HG03354 (cell line): Measurements from ENCODE around the gene STEAP1.
"Not testable (repeated sequence)": the region's sequence is repeated elsewhere in the genome, so short reads cannot be mapped to it uniquely, and the experiment has no call there.

Experiments
- ATAC-seq: cut with Tn5 transposase; IDR thresholded peaks from one replicate; pipeline ENCODE4 v1.9.1; 2021; ENCODE audit warnings: mild to moderate bottlenecking; ENCODE audit not compliant: unreplicated experiment, poor library complexity, severe bottlenecking

STEAP1 gene

DNA sequence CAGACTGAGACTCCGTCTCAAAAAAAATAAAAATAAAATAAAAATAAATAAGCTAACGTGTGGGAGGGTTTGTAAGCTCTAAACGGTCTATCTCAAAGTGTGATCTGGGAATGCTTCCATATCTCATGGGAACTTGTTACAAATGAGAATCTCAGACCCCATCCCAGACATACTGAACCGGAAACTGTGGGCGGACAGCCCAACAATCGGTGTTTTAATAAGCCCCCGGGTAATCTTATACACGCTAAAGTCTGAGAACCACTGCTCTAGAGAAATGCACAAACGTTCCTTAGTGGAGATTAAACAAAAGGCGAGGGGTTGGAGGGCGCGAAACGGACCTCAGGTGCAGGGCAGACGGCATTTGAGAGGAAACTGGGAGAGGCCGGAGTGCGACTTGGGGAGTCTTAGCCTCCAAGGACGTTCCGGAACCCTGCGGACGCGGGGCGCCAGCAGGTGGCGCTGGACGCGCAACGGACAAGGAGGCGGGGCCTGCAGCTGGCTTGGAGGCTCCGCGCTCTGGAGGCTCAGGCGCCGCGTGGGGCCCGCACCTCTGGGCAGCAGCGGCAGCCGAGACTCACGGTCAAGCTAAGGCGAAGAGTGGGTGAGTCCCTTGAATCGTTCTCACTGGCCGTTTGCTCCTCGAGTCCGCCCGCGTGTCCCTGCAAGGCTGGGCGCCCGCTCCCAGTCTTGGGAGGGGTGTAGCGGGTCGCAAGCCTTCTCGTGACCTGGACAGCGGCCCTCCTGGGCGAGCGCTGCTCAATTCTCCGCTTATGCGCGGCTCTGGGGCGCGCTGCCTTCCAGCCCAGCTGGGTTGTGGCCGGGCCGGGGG is at the start of gene STEAP1:
STEAP1 (plus strand) TSS at position 527 of the 829 bp plus-strand sequence. CDS start 5,320 bp downstream, outside the sequence.
- peak; percentile 97 for ATAC-seq

DNA sequence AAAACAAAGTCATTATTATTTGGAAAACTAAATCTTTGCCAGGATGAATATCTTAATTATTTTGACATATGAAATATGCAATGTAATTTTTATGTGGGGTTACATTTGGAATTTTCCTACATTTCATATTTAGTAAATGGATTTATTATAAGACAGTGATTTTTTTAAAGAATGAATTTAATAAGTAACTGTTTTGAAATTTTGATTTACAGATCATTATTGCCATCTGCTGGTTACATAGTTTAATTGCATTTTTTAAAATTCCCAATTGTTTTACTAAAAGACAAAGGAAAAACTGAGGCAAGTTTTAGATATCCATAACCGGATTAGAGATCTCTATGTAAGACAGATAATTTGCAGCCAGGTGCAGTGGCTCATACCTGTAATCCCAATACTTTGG is 39.3 kb upstream of the STEAP1 start:
- ATAC-seq: not testable (repeated sequence)

DNA sequence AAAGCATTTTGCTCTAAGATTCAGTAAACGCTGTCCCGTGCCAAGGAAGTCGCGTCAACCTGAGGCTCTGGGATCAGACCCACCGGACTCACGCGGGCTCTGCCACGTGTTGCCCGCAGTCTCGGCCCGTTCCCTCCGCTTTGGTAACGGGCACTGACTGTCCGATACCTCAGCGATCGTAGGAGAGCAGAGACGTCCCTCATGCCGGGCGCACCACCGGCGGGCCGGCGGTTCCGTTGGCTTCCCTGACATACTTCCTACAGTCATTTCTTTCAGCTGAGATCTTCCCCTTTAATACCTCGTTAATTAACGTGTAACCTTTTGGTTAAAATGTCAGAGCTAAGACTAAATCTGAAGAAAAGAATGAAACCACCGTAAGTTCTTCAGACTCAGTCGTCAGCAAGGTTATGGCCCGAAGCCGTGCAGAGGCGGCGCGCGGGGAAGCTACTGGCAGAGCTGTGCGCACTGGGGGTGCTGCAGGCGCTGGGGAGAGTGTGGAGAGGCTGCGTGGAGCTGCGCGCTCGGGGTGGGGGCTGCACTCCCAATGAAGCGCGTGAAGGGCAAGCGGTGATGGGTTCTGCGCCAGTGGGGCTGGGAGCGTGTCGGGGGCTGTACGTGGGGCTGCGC is 35.6 kb upstream of the STEAP1 start:
- not testable (repeated sequence) for ATAC-seq

DNA sequence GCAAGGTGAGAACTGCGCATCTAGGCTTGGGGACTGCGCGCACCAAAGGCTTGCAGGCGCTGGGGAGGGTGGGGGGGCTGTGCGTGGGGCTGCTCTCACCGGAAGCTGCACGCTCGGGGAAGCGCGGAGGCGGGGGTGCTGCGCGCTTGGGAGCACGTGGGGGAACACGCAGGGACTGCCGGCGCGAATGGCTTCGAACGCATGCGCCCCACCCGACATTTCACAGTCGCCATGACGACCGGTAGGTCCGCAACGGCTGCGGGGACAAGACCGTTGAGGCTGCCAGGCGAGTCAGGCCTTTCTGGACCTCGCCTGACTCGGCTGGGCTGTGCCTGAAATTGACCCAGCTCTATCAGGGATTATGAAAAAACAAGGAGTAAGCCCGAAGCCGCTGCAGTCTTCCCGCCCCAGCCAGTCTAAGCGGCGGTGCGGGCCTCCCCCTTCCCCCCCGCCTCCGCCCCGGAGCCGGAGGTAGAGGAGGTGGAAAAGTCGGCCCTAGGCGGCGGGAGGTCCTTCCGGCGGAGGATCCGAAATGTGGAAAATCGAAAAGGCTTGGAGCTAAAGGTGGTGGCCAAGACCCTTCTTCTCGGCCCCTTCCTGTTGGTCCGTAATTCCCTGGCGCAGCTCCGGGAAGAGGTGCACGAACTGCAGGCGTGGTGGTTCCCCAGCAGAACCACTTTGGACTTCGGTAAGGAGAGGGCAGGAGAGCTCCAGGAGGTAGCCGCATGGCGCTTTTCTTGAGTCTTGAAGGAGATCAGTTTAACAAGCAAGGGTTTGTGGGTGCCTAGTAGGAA is 34.9 kb upstream of the STEAP1 start:
- ATAC-seq: no peak

DNA sequence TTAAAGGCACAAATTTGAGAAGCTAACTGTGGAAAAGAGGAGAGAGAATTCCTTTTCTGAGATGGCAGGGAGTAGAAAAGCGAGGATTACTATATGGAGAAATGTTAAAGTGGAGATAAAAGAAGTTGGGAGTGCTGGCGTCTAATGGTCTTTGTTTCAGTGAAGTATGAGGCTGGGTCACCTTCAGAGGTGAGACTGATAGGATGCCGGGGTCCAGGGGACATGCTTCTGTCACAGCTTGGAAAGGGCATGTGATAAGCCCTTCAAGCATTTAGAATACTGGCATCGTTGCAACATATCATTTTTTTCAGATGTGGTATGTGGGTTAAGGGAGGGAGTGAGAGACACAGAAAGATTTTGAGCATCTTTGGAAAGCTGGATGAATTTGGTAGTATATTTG is 34.1 kb upstream of the STEAP1 start:
- not testable (repeated sequence) for ATAC-seq

DNA sequence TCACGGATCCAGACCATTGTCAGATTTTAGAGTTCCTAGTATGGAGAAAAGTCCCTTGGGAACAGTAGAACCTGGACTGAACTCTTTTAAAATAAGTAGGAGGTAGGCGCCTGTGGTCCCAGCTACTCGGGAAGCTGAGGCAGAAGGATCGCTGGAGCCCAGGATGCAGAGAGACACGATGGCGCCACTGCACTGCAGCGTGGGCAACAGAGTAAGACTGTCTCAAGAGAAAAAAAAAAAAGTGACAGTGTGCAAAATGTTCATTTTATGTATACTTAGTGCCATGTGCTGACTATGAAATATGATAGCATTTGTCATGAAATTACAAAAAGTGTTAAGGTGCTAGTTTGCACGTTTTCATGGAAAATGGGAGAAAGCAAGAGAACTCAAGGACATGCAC is 22.5 kb upstream of the STEAP1 start:
- ATAC-seq: not testable (repeated sequence)

DNA sequence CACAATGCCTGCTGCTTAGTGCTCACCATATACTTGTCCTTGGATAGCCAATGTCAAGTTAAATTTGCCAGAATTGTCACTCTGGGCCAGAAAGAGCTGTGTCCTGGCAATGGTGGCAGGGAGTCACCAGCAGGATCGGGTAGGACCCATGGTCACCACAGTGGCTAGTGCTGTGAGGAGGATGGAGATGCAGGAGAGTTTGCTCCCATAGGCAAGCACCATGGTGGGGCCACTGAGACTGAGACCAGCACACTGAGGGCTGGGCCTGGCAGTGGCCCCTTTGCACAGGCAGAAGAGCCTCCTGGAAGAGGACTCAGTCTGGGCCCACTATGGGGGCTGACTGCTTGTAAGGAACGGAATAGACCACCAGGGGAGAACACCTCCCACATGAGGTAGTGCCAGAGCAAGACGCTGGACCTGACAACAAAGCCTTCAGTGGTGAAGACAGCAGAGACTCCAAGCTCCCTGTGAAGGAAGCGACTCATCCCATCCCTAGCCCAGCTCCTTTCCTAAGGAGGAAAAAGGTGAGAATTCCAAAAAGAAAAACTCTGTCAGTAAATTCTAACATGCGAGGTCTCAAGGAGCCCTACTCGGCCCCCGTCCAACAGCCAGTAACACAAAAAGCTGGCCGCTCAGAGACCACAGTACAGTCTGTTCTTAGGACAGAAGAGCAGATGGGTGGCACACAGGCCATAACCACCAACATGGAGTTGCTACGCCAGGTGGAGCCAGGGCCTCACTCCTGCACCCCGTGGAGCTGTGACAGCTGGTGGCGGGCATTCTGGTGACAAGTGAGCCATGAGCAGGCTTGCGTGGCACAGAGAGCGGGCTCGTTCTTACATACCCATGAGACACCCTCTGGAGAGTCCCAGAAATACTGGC is 6.9 kb upstream of the STEAP1 start:
- ATAC-seq: not testable (repeated sequence)

DNA sequence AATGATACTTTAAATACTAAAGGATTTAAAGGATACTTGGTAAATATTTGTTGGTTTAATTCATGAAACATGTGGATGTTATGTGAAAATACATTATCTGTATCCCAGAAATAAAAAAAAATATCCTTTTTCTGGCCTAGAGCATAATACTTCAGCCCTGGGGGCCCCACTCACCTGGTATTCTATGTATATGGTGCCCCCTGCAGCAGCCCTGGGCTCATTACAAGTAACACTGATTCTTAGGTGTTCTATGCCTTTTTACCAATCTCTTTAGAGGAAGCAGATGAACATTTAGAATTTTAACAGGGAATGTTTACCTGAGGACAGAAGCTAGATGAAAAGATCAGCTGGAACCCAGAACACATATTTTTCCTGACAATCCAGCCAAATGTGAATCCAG is 4.8 kb upstream of the STEAP1 start:
- peak; percentile 38 for ATAC-seq

DNA sequence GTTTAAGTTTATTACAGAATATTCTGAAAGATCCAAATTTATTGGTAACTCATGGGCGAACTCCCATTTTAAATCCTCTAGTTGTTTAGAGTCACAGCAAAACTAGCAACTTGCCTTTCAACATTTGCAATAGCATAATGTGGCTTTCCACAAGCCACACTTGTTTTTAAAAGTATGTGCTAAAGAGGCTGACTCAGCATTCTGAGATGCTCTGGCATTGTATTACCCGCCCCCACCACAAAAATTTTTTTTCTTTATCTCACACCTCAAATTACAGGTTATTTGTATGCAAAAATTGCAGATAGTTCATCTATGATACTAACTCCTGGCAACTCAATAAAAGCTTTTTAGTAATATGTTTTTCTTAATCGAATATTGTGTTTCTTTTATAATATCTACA is 2.4 kb upstream of the STEAP1 start:
- ATAC-seq: not testable (repeated sequence)

DNA sequence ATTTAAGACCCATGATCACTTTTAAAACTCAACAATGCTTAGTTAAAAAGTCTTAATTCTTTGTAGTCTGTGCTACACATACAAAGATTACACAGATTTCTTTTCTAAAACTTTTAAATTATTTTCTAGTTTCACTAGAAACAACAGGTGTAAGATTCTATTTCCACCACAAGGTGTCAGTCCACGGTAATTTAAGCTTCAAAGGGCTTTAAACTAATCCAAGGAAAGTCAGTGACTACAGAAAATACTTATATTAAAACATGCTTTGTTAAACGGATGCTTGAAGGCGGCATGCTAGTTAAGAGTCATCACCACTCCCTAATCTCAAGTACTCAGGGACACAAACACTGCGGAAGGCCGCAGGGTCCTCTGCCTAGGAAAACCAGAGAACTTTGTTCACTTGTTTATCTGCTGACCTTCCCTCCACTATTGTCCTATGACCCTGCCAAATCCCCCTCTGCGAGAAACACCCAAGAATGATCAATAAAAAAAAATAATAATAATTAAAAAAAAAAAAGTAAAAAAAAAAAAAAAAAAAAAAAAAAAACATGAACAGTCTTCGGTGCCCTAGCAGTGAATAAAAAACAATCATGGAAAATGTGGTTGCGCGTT is 1.5 kb upstream of the STEAP1 start:
- peak; percentile 30 for ATAC-seq

DNA sequence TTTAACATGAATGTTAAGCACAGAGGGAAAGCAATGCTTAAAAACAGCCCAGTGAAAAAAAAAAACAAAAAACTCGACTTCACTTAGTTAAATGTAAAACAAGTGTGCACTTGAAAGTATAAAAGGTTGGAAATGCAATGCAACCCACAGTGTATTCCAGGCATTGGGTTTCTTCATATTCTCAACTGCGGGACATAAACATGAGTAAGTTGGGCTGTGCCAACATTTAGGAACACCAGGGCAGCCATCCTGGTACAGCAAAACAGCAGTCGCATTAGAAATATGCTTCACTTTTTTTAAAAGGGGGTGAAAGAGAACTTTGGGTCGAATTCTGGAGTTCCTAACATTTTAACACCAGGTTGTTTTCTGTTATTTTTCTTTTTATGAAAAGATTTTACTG is 937 bp downstream of the STEAP1 start:
- no peak for ATAC-seq

DNA sequence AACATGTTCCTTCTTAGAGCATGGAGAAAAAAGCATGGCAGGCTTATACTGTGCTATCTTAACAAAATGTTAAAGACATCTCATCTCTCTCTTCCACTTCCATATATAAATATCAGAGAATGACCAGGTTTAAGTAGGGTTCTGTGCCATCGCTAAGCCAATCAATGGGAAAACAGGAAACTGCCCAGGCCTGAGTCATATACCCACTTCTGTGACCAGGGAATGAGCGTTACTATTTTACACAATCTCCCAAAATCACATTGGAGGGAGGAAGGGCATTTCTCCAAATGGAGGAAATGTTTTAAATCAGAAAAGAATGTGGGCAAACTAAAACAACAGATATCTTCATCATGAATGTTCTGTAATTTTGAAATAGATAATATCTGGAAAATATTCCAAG is 3.1 kb downstream of the STEAP1 start:
- not testable (repeated sequence) for ATAC-seq

DNA sequence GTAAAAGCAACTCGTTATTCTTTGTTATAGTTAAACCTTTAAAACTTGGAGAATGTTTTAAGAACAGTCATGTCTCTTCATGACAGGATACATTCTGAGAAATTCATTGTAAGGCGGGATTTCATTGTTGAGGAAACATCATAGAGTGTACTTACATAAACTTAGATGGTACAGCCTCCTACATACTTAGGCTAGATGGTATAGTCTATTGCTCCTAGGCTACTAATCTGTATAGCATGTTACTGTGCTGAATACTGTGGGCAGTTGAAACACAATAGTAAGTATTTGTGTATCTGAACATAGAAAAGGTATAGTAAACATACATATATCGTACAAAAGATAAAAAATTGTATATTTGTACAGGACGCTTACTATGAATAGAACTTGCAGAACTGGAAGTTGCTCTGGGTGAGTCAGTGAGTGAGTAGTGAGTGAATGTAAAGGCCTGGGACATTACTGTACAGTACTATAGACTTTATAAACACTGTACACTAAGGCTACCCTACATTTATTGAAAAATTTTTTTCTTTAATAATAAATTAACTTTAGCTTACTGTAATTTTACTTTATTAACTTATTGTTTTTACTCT is 3.6 kb downstream of the STEAP1 start:
- not testable (repeated sequence) for ATAC-seq

DNA sequence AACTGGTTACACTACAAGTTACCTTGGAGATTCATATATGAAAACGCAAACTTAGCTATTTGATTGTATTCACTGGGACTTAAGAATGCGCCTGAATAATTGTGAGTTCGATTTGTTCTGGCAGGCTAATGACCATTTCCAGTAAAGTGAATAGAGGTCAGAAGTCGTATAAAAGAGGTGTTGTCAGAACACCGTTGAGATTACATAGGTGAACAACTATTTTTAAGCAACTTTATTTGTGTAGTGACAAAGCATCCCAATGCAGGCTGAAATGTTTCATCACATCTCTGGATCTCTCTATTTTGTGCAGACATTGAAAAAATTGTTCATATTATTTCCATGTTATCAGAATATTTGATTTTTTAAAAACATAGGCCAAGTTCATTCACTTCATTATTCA is 9.3 kb downstream of the STEAP1 start:
- ATAC-seq: no peak

DNA sequence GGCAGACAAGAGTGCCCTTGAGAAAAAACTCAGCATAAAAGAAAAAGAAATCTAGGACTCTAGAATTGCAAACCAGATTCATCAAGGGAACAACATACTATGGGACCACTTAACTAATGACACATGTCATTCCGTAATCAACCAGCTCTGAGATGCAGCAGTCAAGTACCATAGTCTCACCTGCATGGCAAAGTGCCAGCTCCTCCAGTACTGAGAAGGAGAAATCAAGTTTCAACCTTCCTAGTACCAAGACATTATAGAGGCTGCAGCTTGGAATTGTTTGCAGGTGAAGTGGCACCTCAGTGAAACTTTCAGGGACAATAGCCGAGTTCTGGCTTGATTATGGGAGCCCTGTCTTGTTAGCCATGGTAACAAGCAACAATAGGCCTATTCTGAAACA is 11.5 kb downstream of the STEAP1 start:
- no peak for ATAC-seq

DNA sequence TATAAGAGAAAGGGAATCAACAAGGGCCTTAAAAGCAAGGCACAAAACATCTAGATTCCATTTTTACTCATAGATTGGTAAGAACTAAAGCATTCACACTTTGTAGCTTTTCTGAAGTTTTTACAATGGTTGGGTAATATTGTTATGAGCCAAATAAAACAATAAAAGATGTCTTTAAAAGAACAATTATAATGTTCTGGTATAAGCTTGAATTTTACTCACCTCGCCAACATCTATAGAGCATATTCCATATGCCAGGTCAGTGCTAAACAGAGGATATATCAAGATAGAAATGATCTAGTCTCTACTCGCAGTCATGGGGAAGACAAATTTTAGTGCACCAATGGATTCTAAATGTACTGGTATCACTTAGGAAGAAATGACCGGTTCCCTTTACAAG is 11.9 kb downstream of the STEAP1 start:
- ATAC-seq: no peak

DNA sequence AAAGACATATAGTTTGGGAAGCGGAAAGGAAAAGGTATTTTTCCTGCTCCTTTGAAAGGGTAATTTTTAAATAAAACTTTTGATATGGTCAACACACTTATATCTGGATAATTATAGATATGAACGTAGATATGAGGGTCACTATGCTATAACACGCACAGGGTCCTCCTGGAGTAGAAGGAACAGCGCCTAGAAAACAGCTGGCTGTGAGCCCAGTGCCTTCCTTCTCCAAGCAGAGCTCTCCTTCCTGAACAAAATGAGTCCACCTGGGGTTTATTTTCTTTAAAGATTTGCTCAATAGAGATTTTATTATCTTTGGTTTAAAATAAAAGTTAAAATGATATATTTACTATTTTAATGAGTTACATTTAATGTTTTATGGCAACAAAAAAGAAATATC is 13.1 kb downstream of the STEAP1 start:
- ATAC-seq: no peak

DNA sequence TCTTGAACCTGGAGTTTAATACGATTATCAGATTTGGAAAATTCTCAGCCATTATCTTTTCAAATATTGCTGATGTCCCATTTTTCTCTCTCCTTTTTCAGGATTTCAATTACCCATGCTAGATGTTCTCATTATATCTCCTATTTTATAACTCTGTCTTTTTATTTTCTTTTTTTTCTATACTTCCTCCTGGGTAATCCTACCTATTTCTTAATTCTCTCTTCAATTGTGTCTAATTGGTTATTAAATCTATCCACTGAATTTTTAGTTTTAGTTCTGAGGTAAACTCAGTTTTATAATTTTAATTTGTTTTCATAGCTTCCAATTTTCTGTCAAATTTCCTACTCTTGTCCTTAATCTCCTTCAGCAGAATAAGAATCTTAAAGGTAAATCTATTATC is 15.6 kb downstream of the STEAP1 start:
- ATAC-seq: no peak

DNA sequence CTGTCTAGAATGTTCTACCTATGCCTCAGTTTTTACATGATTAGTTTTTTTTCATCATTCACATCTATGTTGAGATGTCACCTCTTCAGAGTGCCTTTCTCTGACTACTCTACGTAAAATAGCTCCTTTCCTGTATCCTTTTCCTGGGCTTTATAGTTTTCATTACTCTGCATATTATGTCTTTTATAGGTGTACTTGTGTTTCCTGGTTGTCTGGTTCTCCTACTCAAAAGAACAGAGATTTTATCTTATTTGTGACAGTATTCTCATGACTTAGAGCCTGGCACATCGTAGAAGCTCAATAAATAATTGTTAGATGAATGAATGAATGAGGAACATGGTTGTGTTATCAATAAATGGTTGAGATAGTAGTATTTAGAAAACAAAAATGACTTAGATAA is 17.9 kb downstream of the STEAP1 start:
- ATAC-seq: no peak
